Lower leg skin (tissue), 4 donors: ENCODE data around the gene ANP32B. TPM values are rescaled to one million over a fixed set of nuclear protein-coding genes. Genes with fewer than 3 reads are reported as not detected.
A peak's percentile ranks its signal among the peaks of the same experiment; 100 is the strongest.

Experiments used
- DNase-seq, 2 donors: peaks; one replicate each; pipeline ENCODE4 v3.0.0-alpha.2; 2019; ENCODE audit warnings: low spot score in 2 of 2
- H3K4me3 ChIP-seq: fragments of 200-600 bp; sonication (generic); 2 replicates; pipeline ENCODE4 v1.5.1; 2017; ENCODE audit warnings: mild to moderate bottlenecking, low read depth; ENCODE audit not compliant: poor library complexity, severe bottlenecking
- CTCF ChIP-seq, 3 donors: fragments of 450-650 bp; IDR thresholded peaks; one replicate each; pipeline ENCODE4 v1.5.1; 2016; ENCODE audit warnings: antibody characterized with exemption in 3 of 3, mild to moderate bottlenecking in 3 of 3, moderate library complexity in 2 of 3
- POLR2A ChIP-seq, 2 donors: fragments of 450-650 bp; IDR thresholded peaks; one replicate each; pipeline ENCODE4 v1.6.1; 2016 to 2017; ENCODE audit warnings: antibody characterized with exemption in 2 of 2, mild to moderate bottlenecking in 1 of 2, moderate library complexity in 1 of 2
- WGBS, 2 donors: methylation state at CpG; one replicate each; pipeline ENCODE4 v1.1.5; 2018; 5-methylcytosine and 5-hydroxymethylcytosine counted together
- intact Hi-C: fragments of 100-400 bp; cut with DNase I; formaldehyde crosslinking; loops from one replicate; pipeline ENCODE4 v1.15.0; 2023; ENCODE audit warnings: low total_unique reads
- total RNA-seq, 4 donors: library from RNA; depleted of rRNA; stranded (reverse); fragments of >200 nt; gene quantifications; one replicate each; pipeline ENCODE4 v1.1.0, GENCODE V29; 2016

Gene ANP32B
- total RNA-seq, 4 donors from 2014 or later: 27.4 to 56.3 (median 39.0) TPM

- intact Hi-C loops: no loop called here
- no peak overlapping the region for H3K4me3 ChIP-seq
- 78 to 83% methylated on average over 13 of the region's 13 CpGs for WGBS, 2 donors
Observed at GRCh38 chr9:98007251-98007928, 24.2 kb downstream of the ANP32B start.

DNA sequence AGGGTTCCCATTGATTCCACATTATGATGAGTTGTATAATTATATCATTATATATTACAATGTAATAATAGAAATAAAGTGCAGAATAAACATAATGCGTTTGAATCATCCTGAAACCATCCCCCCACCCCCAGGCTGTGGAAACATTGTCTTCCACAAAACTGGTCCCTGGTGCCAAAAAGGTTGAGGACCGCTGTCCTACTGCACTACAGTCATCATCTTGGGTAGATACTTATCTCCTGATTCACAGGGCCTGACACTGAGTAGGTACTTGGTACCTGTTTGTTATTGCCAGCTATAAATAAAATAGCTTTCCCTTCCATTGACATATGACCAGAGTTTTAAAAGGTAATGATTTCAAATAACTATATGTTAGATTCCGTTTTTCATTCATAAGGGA is 25.6 kb downstream of the ANP32B start:
- DNase-seq: no peak
- TF ChIP-seq CTCF (IDR thresholded peaks at IDR 0.05) (no peak), POLR2A (IDR thresholded peaks at IDR 0.05) (no peak)

More at GRCh38 chr9:98007251-98007928, 24.2 kb downstream of the ANP32B start:
- no peak for TF ChIP-seq CTCF (IDR thresholded peaks at IDR 0.05)
- TF ChIP-seq POLR2A (IDR thresholded peaks at IDR 0.05): no peak
- peak in 1 of 2 donors; percentile 75 for DNase-seq

GRCh38 chr9:98009437-98009836 is 26.3 kb downstream of the ANP32B start:
- 83 to 91% methylated on average over 6 of the region's 6 CpGs for WGBS, 2 donors
- intact Hi-C loops: no loop called here

More for the DNA sequence above, 25.6 kb downstream of the ANP32B start:
- 75 to 84% methylated on average over 3 of the region's 3 CpGs for WGBS, 2 donors
- intact Hi-C loops: no loop called here
- no peak overlapping the region for H3K4me3 ChIP-seq

GRCh38 chr9:98009936-98010335 is 26.8 kb downstream of the ANP32B start:
- 58 to 64% methylated on average over 1 of the region's 1 CpG for WGBS, 2 donors
- intact Hi-C loops: no loop called here
- no peak for DNase-seq
- TF ChIP-seq CTCF (IDR thresholded peaks at IDR 0.05) (no peak), POLR2A (IDR thresholded peaks at IDR 0.05) (no peak)
- no peak overlapping the region for H3K4me3 ChIP-seq

More at GRCh38 chr9:98009437-98009836, 26.3 kb downstream of the ANP32B start:
- no peak for TF ChIP-seq POLR2A (IDR thresholded peaks at IDR 0.05)
- TF ChIP-seq CTCF (IDR thresholded peaks at IDR 0.05): no peak
- no peak for DNase-seq
- H3K4me3 ChIP-seq: no peak overlapping the region

GRCh38 chr9:98010445-98010844 is 27.3 kb downstream of the ANP32B start:
- intact Hi-C loops: no loop called here
- no peak for TF ChIP-seq CTCF (IDR thresholded peaks at IDR 0.05)
- TF ChIP-seq POLR2A (IDR thresholded peaks at IDR 0.05): no peak
- WGBS, 2 donors: 15 to 25% methylated on average over 2 of the region's 2 CpGs
- no peak for DNase-seq
- H3K4me3 ChIP-seq: no peak overlapping the region

- intact Hi-C loops: no loop called here
- TF ChIP-seq POLR2A (IDR thresholded peaks at IDR 0.05) (no peak), CTCF (IDR thresholded peaks at IDR 0.05) (no peak)
- DNase-seq: no peak
- 90 to 92% methylated on average over 7 of the region's 7 CpGs for WGBS, 2 donors
- no peak overlapping the region for H3K4me3 ChIP-seq
Observed at GRCh38 chr9:98011122-98011521, 28.0 kb downstream of the ANP32B start.
